Stimulated activated CD4-positive, alpha-beta T cell treated with anti-CD3 and anti-CD28 coated beads, TNF-alpha, amount 100 ng/mL, for 48 hours (primary cell): Measurements from ENCODE around the gene KLF15.

Source experiments
- DNase-seq, 3 donors: peaks; one replicate each; pipeline ENCODE4 v3.0.0-alpha.2; 2020; ENCODE audit warnings: low read depth in 3 of 3

KLF15 gene

DNA sequence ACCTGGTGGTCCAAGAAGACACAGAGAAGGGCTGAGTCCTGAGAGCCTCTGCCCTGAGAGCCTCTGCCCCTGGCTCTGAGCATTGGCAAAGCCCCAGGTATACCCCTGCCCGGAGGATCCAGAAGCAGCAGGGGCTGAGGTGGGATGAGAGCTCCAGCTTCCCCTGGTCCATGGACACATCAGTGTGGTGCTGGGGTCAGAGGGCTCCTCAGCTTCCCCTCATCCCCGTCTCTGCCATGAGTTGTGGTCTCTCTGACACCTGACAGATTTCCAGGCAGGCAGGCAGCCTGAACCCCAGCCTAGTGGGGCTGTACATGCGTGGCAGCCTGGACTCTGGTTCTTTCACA, 3.5 kb upstream of the KLF15 start:
- DNase-seq, result no peak

DNA sequence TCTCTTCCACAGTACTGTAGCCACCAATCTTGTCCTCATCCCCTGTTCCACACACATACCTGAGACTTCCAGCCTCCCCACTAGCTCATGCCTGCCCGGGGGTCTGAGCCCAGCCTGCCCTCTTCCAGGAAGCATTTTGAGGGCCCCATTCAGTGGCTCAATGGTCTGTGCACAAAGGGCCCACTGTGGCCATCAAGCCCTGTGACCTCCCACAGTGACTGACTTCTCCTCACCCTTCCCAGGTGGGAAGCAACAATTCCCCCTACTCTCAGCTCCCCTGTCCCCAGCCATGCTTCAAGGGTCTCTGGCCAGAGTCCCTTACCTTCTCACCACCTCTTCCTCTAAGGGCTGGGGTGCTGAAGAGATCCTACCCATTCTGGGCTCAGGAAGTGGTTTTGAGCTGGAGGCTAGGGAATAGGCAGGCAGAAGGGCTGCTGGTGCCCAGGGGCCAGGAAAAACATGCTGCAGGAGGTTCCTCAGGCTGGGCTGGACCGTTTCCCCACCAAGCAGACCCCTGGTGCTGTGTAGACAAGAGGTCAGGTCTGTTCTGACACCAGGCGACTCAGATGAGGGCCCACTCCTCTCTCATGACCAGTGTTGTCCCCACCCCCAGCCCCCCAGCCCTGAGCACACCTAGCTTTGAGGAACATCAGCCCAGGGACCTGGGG, 3.0 kb upstream of the KLF15 start:
- DNase-seq, result no peak

DNA sequence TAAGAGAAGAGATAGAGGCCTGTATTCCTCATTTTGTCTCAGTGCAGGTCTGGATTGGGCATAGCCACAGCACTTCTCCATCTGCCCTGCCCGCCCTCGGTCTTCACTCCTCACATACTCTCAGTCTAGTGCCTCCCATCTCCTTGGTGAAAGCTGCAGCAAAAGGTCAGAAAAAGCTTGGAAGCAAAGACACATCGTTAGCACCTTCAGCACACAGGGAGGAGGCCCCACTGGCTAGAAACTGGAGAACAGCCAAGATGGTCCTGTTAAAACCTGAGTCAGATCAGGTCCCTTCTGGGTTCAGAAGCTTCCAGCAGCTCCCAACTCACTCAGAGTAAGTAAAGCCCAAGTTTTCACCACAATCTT, 1.6 kb upstream of the KLF15 start:
- DNase-seq, result no peak

DNA sequence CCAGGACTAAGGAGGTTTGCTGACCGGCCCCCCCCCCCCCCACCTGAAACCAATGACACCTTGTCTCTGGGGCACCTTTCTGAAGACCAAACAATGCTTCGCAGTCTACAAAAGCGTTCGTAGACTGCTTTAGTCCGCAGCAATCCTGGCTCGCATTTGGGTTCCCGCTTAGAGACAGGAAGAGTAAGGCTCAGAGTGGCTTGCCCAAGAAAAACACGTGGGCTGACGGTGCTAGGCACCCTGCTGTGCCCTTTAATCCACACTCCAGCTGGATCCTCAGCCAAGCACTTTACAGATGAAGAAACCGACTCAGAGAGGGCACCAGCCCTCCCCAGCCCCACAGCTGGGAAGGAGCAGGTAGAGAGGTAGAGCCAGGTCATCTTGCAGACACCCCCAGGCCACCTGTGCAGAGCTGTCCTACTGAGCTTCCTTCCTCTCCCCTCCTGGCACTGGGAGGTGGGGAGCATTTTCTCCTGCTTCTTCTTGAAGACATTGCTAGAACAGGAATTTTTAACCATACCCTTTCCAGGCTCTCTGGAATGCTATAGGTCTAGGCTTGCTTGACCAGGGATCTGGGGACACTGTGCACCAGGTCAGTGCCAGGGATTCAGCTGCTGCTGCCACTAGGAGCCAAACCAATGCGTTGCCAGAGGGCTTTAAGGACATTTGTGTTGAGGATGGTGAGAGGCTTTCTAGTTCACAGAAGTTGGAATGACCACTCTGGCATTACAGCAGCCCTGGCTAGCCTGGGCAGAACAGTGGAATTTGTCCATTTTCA, 1.0 kb upstream of the KLF15 start:
- DNase-seq, result no peak

DNA sequence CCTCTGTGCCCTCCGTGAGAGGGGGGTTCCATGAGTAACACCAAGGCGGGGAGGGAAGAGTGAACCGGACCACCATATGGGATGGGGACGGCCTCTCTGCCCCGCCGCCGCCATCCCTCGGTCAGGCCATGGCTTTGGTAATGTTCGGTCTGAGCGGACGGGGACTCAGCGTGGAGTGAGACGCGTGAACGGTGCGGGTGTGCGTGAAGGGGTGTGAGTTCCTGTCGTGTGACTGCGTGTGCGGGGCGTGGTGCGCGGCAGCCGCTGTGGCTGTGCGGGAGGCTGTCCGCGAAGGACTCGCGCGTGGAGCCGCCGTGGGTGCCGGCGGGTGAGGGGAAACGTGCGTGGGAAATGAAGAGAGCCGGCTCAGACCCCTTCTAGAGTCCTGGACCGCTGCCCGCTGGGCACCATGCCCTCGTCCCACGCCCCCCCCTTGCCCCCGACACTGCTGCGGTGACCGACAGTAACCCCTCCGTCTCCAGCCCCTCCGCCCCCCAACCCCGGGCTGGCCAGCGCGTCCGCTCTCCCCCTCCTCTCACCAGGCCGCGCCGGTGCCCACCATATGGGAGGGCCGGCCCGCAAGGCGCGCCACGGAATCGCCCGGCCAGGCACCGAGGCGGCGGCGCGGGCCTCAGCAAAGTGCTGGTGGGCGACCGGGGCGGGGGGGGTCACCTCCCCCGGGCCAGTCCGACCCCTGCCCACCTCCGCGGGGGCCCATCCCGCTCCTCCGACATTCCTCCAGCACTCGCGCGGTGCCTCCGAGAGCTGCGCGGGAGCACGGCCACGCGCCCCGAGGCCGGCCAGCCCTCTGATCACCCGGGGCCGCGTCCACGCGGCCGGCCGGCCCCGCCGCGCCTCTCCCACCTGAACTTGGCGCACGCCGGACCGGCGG, 589 bp downstream of the KLF15 start:
- no peak for DNase-seq

DNA sequence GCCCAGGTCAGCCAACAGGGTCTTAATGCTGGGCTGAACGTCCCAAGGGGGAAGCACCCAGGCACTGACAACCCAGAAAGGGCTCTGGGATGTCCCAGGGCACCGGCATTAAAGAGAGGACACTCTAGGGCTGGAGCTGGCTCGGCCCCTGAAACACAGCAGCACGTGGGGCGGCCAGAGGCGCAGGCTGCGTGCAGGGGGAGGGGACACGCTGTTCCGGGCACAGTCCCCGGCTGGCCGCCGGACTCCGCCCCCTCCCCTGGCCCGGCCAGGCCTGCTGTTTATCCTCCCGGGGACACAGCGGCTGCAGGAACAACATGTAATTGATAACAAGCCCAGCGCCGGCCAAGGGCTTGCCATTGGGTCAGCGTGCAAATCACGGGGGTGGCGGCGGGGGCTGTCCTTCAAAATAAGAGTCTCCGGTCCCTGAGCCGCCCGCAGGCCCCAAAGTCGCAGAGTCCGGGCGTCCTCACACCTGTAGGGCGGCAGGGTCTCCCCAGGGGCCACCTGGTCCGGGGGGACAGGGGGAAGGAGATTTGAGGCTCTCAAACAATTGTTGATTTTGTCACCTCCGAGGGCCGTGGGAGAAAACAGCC, 1.3 kb downstream of the KLF15 start:
- no peak for DNase-seq

DNA sequence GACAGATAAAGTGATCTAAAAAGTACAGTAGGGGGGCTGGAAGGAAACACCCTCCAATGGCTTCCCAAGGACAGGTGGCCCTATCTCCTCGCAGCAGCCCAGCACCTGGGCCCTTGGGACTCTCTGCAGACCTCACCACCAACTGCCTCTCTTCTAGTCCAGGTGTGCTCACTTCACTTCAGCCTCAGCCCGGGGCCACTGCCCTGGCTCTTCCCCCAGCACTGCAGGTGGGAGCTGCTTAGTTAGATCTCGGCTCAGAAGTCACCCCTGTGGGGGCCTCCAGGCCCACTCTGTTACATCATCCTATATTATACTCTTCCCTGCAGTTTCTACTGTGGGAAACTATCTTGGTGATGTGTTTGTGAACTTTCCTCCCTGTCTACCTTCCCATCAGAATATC, 2.0 kb downstream of the KLF15 start:
- no peak for DNase-seq

DNA sequence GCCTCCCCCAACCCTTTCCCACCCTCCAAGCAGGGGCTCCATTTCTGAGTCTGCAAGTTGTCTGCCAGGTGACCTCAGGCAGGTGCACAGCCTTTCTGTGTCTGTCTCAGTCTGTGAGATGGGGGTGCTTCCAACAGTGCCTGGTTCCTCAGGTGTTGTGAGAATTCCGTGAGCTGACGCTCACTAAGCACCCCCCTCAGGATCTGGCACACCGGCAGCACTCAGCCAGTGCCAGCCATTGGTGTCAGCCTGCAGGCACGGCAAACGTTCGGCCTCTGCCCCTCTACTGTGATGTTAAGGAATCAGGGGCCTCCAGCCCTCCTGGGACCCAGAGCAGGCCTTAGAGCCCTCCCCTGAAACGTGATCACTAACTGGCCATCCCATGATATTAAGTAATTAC, 2.4 kb downstream of the KLF15 start:
- no peak for DNase-seq

DNA sequence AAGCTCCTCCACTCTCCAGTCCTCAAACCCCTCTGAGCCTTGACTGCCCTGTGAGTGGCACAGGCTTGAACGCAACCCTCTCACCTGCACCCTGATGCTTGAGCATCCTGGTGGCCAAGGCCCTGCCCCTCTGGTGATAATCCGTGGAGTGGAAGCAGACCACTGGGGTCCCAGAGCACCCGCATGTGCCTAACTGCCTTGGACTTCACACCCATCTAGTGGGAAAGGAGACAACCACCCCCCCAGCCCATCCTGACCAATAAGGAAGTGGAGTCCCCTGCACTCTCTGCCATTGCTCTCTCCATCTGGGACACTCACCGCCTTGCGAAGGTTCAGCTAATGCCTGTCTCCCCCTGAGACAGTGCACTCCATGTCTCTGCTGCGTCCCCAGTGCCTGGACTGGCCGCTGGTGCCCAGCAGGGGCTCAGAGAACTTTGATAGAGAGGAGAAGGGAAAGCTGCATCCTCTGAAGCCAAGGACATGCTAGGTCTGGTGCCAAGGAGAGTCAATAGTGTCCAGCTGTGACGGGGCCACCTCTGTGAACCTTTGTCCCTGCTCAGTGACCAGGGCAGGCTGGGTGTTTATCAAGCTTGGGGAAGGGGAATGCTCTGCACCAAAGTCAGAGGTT, 3.4 kb downstream of the KLF15 start:
- no peak for DNase-seq

DNA sequence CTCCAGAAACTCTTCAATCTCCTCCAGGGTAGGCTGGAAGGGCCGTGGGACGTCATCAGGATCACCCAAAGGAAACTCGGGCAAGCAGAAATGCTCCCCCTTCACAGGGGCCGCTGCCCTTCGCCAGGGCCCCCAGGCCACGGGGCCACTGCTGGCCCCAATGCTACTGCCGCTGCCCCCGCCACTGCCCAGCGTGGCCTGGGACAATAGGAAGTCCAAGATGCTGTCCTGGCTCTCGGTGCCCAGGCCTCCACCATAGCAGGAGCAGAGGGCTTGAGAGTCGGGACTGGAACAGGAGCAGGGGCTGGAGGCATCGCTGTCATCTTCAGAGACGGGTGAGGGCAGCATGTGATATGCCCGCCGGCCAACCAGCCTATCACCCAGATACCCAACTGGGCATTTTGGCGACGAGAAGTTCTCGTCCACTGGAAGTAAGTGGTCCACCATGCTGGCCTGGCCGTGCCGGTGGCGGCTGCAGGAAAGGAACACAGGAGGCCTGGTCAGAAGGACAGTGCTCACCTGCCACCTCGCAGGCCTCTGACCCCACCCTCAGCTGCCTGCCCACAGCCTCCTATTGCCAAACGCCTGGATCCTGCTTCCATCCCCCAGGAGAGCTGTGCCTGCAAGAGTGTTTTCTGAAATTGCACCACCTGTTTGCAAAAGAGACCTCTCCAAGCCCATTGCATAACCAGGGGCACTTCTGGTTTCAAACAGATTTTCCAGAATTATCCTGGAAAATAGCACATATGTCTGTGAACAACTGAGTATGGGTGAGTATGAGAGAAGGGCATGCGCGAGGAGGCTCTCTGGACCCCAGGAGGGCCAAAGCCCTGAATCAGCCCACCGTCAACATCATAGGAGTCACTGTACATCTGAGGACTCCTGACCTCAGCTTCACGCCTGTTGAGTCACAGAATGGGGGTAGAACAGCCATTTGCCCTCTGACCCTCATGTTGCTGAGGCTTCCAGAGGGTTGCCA, 4.4 kb downstream of the KLF15 start:
- DNase-seq, result no peak

DNA sequence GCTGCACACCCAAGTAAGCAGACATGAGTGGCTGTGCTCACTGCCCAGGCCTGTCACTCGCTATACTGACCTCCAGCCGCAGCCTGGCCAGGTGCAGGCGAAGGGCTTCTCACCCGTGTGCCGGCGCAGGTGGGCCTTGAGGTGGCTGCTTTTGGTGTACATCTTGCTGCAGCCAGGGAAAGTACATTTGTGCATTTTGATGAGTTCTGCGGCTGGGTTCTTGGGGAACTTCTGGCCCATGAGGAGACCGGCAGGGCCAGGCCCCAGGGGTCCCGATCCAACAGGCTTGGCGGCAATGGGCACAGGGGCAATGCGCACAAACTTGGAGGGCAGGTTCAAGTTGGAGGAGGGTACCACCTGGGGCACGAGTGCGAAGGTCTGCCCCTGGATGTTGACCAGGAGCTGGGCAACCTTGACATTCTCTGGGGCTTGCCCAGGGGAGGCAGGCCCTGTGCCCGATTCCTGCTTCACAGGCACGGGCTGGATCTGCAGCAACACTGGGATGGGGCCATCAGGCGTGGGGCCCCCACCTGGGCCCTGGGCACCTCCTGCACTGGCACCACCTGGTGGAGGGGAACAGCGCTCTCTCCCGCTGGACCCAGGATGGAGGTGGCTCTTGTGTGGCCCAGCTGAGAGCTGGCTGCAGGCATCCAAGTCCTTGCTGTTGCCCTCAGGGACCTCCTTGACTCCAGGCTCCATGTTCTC, 5.3 kb downstream of the KLF15 start:
- DNase-seq, result no peak

DNA sequence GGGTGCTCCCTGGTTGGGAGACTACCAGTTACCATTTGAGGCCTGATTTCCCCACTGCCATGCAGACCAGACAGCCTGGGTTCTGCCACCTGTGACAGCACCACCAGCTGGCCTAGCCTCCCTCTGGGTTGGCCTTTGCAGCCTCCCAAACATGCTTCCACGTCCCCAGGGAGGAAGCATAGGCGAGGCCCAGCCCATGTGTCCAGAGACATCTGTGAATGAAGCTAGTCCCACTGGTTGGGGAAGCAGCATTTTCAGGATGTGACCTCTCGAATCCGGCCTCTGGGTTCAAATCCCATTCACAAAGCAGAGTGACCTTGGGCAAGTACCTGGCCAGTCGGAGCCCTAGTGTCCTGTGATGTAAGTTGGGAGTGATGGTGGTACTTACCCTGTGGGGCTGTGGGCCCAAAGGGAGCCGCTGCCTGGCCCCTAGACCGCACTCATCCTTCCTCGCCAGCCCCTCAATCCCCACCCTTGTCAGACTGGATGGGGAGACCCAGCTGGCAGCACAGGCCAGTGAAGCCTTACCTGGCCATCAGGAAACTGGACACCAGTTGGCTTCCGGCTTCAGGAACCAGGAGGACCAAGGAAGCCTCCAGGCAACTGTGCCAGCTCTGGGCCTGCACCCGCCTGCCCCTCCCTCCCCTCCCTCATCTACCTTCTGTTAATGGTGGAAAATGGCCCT, 6.0 kb downstream of the KLF15 start:
- DNase-seq, result no peak

DNA sequence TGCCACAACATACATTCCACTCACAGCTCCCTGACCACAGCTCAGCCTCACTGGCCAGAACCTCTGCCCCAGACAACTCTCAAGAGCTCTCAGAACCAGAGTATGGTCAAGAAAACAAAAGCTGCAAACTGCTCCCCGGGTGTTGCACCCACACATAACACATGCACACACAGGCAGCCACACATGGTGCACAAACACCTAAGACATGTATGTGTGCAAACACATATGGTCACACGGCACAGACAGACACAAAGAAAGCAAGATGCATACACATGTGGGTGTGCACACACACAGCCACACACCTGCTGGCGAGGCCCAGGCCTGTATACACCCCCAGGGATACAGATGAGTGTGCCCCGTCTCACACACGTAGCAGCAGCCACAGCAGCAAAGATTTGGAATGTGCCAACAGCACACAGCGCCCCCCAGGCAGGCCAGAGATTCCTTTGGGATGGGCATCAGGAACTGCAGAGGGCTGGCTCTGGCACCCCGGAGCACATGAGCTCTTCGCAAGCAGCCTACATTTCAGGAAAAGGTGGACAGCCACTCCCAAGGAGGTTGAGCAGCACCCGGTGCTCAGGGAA, 6.6 kb downstream of the KLF15 start:
- no peak for DNase-seq

DNA sequence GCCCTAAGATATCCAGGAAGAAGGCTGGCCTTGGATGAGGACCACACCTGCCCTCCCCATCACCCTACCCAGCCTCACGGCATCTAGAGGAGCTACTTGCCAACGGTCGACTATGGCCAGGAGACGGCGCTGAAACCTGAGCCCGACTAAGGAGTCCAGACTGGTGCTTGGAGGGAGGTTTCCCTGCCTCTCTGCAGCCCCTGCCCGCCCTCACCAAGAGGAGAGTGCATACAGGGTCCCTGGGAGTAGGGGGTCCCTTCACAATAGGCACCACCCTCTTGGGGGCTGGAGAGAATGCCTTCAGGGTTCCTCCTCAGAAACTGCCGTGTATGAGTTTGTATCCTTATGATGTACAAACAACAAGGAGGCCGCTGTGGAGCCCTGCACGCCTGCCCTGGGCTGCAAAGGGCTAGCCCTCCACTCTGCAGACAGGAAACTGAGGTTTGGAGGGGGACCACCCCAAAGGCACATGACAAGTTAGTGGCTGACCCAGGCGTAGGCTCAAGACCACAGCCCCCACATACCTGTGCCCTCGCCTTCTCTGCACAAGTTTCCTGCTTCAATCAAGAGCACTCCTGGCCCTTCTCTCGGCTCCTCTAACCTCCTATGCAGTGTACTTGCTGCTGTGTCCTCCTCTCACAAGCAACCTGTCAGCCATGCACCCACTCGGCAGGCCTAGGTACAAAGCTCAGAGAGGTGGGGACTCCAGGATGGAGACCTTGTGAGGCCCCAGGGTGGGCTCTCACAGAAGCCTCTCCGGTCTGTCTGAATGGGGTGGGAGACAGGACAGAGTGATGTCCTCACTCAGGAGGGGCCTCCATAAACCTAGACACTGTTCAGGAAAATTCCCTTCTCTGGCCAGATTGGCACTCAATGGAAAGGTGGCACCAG, 7.4 kb downstream of the KLF15 start:
- no peak for DNase-seq

DNA sequence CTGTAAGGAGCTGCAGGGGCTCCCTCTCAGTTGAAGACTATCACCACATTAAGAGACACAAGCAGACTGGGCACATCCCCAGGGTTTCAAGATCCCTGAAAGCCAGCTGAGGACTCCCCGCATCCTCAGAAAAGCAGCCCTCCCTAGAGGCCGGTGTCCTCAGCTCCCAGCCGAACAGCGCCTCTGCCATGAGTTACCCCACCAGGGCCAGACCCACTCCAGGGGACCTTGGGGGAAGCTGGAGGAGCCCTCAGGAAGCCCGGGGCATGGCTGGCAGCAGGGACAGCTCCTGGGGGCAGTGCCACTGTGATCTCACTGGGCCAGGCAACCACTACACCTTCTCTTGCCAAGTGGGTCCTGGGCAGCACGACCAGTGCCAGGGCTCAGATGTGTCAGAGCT, 8.1 kb downstream of the KLF15 start:
- no peak for DNase-seq

DNA sequence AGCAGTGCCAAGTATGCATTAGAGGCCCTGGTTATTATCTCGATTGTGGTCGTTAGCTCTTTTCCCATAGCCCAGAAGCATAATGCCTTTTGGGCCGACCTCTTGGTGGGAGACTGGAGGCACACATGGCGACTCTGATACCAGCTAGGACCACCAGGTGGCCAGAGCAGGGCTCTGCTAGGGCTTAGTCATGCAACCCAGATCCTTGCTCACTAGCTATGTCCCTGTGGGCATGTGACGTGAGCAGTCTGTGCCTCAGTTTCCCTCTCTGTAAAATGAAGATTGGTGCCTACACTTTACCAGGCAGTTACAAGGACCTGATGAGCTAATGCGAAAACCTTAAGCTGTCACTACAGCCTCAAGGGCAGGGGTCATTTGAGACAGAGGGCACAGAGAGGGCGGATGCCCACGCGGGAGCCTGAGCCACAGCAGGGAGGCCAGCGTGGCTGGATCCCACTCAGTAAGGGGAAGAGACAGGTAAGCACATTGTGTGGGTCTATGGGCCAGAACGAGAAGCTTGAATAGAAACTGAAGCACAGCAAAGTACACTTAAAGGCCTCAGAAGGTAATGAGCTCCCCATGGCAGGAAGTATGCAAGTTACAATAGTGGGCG, 8.8 kb downstream of the KLF15 start:
- no peak for DNase-seq

DNA sequence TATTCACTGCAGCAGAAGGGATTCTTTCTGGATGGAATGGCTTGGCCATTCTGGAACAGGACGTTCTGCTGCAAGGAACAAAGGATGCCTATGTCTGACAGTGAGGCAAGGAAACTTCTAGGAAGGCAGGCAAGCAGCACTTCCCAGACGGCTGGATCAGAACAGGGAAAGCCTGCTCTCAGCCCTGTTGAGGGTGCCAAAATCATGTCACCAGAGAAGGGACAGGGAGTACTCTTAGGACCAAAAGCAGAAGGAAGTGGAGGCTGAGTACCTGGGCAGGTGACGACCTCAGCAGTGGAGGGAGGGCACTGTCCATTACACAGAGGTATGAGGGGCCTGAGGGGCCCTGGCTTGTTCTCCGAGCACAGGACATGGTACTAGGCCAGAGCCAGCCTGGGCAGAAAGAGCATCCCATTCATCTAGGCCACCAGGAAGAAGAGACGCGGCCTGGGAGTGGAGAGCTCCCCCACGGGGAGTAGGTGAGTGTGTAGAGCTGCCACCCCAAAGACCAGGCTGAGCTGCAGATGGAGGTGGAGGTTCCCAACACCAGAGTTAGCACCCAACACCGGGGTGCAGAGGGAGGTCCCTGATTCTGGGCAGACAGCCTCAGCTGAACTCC, 9.6 kb downstream of the KLF15 start:
- DNase-seq, result no peak
